MM.1S (cell line): Measurements from ENCODE around the gene FOXJ3.

Experiments used
- CTCF ChIP-seq: fragments of 300-600 bp; sonication (generic); IDR thresholded peaks from 2 replicates; pipeline ENCODE4 v1.5.1; 2016; ENCODE audit warnings: antibody characterized with exemption, low read length, mixed read lengths
- EZH2phosphoT487 ChIP-seq: fragments of 300-600 bp; sonication (generic); IDR thresholded peaks from 2 replicates; pipeline ENCODE4 v1.6.1; 2018; ENCODE audit warnings: antibody characterized with exemption, low read length

DNA sequence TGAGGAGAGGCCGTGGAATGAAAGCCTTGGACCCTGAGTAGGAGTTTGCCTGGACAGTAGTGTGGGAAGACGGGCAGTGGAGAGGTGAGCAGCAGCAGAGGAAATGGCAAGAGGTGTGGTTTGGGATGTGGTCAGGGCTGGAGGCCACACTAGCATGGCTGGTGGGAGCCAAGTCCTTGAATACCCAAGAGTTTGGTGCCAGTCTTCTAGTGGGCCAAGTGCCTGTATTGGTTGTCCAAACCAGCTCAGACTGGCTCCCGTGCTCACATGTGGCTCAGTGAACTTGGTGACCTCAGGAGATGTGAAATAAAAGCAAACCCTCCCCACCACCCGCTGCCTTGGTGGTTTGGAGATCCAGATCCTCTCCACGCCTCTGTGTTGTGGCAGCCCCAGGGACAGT, 172.9 kb downstream of the FOXJ3 start:
- TF ChIP-seq CTCF (no peak), EZH2phosphoT487 (no peak)
